ENCODE results near the gene ZNF480.

DNA sequence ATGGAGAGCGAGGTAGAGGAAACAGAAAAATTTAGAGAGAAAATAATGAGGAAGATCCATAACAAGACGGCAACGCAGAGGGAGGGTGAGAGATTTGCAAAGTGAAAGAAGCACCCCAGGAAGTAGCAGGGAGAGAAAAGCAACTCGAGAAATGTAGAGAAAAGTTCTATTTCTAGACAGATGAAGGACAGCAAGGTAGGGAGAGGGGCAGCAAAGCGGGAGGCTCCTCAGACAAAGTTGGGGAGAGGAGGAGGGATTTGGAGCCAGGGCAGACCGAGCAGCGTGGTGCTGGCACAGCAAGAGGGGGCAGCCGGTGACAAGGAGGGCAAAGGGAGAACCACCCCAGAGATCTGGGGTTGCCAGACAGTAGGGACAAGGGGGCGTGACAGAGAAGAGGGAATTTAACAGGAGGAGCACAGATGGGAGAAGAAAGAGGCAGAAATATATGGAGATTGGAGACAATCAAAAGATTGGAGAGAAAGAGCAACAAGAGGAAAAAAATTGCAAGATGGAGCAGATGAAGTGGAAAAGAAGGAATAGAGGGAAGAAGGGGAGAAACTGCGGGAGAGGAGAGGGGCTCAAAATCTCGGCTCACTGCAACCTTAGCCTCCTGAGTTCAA is 26.6 kb upstream of the ZNF480 start:
- TF ChIP-seq, protein P1, sequence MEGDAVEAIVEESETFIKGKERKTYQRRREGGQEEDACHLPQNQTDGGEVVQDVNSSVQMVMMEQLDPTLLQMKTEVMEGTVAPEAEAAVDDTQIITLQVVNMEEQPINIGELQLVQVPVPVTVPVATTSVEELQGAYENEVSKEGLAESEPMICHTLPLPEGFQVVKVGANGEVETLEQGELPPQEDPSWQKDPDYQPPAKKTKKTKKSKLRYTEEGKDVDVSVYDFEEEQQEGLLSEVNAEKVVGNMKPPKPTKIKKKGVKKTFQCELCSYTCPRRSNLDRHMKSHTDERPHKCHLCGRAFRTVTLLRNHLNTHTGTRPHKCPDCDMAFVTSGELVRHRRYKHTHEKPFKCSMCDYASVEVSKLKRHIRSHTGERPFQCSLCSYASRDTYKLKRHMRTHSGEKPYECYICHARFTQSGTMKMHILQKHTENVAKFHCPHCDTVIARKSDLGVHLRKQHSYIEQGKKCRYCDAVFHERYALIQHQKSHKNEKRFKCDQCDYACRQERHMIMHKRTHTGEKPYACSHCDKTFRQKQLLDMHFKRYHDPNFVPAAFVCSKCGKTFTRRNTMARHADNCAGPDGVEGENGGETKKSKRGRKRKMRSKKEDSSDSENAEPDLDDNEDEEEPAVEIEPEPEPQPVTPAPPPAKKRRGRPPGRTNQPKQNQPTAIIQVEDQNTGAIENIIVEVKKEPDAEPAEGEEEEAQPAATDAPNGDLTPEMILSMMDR (IDR thresholded peaks at IDR 0.05; ENCODE audit: extremely low read depth in 1 of 2, insufficient read depth in 1 of 2, low read depth in 1 of 2, low read length in 2 of 2): no peak
- TF ChIP-seq EZH2 (IDR thresholded peaks at IDR 0.05; ENCODE audit: borderline replicate concordance, low read depth, low read length, severe bottlenecking) (no peak), POLR2A (IDR thresholded peaks at IDR 0.05; ENCODE audit: low read depth, low read length) (no peak), MYC (IDR thresholded peaks at IDR 0.05; ENCODE audit: low read depth, low read length) (no peak), JUN (IDR thresholded peaks at IDR 0.05; ENCODE audit: borderline replicate concordance, insufficient read depth, insufficient read length, low read depth) (no peak), FOS (IDR thresholded peaks at IDR 0.05; ENCODE audit: borderline replicate concordance, insufficient read depth, low read length) (no peak), POLR2AphosphoS5 (IDR thresholded peaks at IDR 0.05; ENCODE audit: insufficient read depth, low read depth, low read length) (no peak), GATA2 (IDR thresholded peaks at IDR 0.05; ENCODE audit: insufficient read depth, insufficient read length, low read depth, low read length) (no peak)
- TF ChIP-seq, protein P2, sequence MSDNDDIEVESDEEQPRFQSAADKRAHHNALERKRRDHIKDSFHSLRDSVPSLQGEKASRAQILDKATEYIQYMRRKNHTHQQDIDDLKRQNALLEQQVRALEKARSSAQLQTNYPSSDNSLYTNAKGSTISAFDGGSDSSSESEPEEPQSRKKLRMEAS (IDR thresholded peaks at IDR 0.05; ENCODE audit: insufficient read depth, insufficient read length): no peak

All from endothelial cell of umbilical vein (primary cell).